ENCODE measurements around the gene TANC1. TPM values are rescaled to one million over a fixed set of nuclear protein-coding genes. Genes with fewer than 3 reads are reported as not detected.

Gene TANC1
- polyA plus RNA-seq, 1 donor from 2014 or later: 0.37 TPM

DNA sequence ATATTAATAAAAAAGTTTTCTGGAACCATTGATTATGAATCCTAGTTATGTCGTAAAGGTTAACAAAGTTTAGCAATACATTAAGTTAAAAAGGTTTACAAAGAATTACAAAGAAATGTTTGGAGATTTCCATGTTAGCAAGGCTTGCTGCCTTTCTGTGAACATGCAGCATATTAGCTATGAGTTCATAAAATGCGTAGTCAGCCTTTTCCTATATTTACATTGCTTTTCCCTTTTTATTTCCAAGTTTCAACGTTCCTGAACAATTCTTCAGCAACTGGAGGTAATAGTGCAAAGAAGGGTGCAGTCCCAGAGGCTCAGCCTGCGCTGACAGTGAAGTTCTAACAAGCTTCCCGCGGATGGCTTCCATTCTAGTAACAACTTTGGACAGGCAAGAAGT, 266.4 kb downstream of the TANC1 start:
- TF ChIP-seq RAD21 (conservative IDR thresholded peaks at IDR 0.05) (no peak), CTCF (IDR thresholded peaks at IDR 0.05; ENCODE audit: poor library complexity, severe bottlenecking) (no peak), EP300 (conservative IDR thresholded peaks at IDR 0.05; ENCODE audit: poor library complexity, severe bottlenecking) (no peak), POLR2AphosphoS5 (IDR thresholded peaks at IDR 0.05) (no peak), TAF1 (IDR thresholded peaks at IDR 0.05; ENCODE audit: low read depth) (no peak), EZH2 (IDR thresholded peaks at IDR 0.05; ENCODE audit: borderline replicate concordance, insufficient read depth, low read length, poor library complexity, severe bottlenecking) (no peak), SMC3 (conservative IDR thresholded peaks at IDR 0.05; ENCODE audit: poor library complexity) (no peak), MXI1 (conservative IDR thresholded peaks at IDR 0.05; ENCODE audit: poor library complexity, severe bottlenecking) (no peak)
- TF ChIP-seq, protein P1, sequence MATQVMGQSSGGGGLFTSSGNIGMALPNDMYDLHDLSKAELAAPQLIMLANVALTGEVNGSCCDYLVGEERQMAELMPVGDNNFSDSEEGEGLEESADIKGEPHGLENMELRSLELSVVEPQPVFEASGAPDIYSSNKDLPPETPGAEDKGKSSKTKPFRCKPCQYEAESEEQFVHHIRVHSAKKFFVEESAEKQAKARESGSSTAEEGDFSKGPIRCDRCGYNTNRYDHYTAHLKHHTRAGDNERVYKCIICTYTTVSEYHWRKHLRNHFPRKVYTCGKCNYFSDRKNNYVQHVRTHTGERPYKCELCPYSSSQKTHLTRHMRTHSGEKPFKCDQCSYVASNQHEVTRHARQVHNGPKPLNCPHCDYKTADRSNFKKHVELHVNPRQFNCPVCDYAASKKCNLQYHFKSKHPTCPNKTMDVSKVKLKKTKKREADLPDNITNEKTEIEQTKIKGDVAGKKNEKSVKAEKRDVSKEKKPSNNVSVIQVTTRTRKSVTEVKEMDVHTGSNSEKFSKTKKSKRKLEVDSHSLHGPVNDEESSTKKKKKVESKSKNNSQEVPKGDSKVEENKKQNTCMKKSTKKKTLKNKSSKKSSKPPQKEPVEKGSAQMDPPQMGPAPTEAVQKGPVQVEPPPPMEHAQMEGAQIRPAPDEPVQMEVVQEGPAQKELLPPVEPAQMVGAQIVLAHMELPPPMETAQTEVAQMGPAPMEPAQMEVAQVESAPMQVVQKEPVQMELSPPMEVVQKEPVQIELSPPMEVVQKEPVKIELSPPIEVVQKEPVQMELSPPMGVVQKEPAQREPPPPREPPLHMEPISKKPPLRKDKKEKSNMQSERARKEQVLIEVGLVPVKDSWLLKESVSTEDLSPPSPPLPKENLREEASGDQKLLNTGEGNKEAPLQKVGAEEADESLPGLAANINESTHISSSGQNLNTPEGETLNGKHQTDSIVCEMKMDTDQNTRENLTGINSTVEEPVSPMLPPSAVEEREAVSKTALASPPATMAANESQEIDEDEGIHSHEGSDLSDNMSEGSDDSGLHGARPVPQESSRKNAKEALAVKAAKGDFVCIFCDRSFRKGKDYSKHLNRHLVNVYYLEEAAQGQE (IDR thresholded peaks at IDR 0.05; ENCODE audit: borderline replicate concordance): no peak
- H4K20me1 ChIP-seq (ENCODE audit: insufficient read depth): no peaks in the 10 kb centered on the region
- no peak overlapping the region for H3K27ac ChIP-seq (ENCODE audit: low read length)
- no peak overlapping the region for H3K4me2 ChIP-seq (ENCODE audit: low read length)
- H3F3A ChIP-seq (ENCODE audit: insufficient read depth, low read length, poor library complexity, severe bottlenecking): no peaks in the 10 kb centered on the region
- H3K79me2 ChIP-seq (replicated peaks; ENCODE audit: insufficient read depth, low read length): no peaks in the 10 kb centered on the region
- no peaks in the 10 kb centered on the region for H3K9me3 ChIP-seq (ENCODE audit: low read length)
- no peak overlapping the region for H3K9ac ChIP-seq (ENCODE audit: low read length)
- H3K36me3 ChIP-seq (ENCODE audit: insufficient read depth, low read length): no peaks in the 10 kb centered on the region
- no peaks in the 10 kb centered on the region for H3K9me2 ChIP-seq (ENCODE audit: insufficient read depth, low read length)
- no peak overlapping the region for H3K4me3 ChIP-seq (ENCODE audit: low read length)
- no peaks in the 10 kb centered on the region for H3K27me3 ChIP-seq (ENCODE audit: insufficient read depth, low read depth, low read length)
- H2AFZ ChIP-seq (ENCODE audit: low read depth, low read length): no peak overlapping the region

DNA sequence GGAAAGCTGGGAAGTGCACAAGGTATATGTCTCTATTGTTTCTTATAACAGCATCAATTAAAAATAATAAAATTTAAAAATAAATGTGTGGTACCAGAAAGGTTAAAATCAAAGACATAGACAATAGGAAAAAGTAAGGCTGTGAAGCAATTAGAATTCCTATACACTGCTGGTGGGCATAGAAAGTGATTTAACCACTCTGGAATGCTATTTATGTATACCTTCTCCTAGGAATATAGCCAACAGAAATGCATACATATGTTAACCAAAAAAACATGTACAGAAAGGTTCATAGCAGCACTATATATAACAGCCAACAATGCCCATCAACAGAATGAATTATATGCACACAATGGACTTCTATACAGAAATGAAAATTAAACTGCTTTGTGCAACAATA, 275.1 kb downstream of the TANC1 start:
- no peak overlapping the region for H3K4me2 ChIP-seq (ENCODE audit: low read length)
- no peak overlapping the region for H3K4me3 ChIP-seq (ENCODE audit: low read length)
- H3K9ac ChIP-seq (ENCODE audit: low read length): no peak overlapping the region
- TF ChIP-seq RAD21 (conservative IDR thresholded peaks at IDR 0.05) (no peak), MXI1 (conservative IDR thresholded peaks at IDR 0.05; ENCODE audit: poor library complexity, severe bottlenecking) (no peak), POLR2AphosphoS5 (IDR thresholded peaks at IDR 0.05) (no peak), EZH2 (IDR thresholded peaks at IDR 0.05; ENCODE audit: borderline replicate concordance, insufficient read depth, low read length, poor library complexity, severe bottlenecking) (no peak), SMC3 (conservative IDR thresholded peaks at IDR 0.05; ENCODE audit: poor library complexity) (no peak), TAF1 (IDR thresholded peaks at IDR 0.05; ENCODE audit: low read depth) (no peak), EP300 (conservative IDR thresholded peaks at IDR 0.05; ENCODE audit: poor library complexity, severe bottlenecking) (no peak), CTCF (IDR thresholded peaks at IDR 0.05; ENCODE audit: poor library complexity, severe bottlenecking) (no peak)
- TF ChIP-seq, protein P1 (IDR thresholded peaks at IDR 0.05; ENCODE audit: borderline replicate concordance): no peak
- H3K27ac ChIP-seq (ENCODE audit: low read length): no peak overlapping the region
- no peaks in the 10 kb centered on the region for H3F3A ChIP-seq (ENCODE audit: insufficient read depth, low read length, poor library complexity, severe bottlenecking)
- no peaks in the 10 kb centered on the region for H3K27me3 ChIP-seq (ENCODE audit: insufficient read depth, low read depth, low read length)
- no peaks in the 10 kb centered on the region for H3K79me2 ChIP-seq (replicated peaks; ENCODE audit: insufficient read depth, low read length)
- no peaks in the 10 kb centered on the region for H3K36me3 ChIP-seq (ENCODE audit: insufficient read depth, low read length)
- no peaks in the 10 kb centered on the region for H3K9me3 ChIP-seq (ENCODE audit: low read length)
- no peaks in the 10 kb centered on the region for H4K20me1 ChIP-seq (ENCODE audit: insufficient read depth)
- H3K9me2 ChIP-seq (ENCODE audit: insufficient read depth, low read length): no peaks in the 10 kb centered on the region
- no peak overlapping the region for H2AFZ ChIP-seq (ENCODE audit: low read depth, low read length)

Data from neural cell (in vitro differentiated cells).